Measurements from ENCODE around the gene MGST1. TPM values are rescaled to one million over a fixed set of nuclear protein-coding genes. Genes with fewer than 3 reads are reported as not detected.

Gene MGST1
- 647 and 656 TPM in 2 replicates for polyA plus RNA-seq (2011; rRNA removed)
- 319 and 351 TPM in 2 replicates for polyA minus RNA-seq (2011; rRNA and poly(A)+ RNA removed)

DNA sequence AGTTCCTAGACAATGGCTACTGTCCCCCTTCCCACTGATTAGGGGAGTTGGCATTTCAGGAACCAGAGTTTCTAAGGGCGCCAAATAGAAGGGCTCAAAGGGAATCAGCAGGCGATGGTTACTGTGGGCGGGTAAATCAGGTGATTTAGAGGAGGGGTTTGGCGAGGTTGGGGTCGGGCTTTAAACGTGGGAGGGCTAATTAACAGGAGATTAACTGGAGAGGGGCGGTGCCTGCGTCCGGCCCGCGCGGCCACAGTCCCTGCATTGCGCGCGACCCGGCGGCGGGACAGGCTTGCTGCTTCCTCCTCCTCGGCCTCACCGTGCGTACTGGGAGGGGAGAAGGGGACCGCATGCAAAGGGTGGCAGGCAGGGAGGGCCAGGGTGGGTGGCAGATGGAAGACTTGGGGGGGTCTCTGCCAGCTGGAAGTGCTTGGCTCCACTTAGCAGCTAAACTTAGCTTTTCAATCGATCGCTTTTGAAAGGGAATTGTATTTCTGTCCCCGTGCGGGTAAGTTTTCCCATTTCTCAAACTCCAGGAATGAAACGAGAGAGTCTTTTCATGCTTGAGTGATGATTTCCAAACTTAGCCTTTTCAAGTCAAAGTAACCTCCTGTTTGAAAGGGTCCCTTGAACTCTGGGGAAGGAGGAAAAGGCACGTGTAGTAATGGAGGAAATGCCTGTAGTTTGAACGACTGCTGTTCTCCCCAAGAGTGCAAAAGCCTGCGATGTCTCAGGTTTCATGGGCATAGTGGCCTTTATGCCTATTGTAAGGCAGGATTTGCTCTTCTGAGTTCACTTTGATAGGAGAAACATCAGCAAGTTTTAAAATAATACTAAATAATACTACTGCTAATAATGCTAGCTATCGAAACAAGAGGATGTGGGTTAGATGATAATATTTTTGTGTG, at the start of gene MGST1:
Gene MGST1, plus strand, starts transcription at position 255 of the 908 bp plus-strand sequence. CDS start 6,608 bp downstream, outside the sequence.
- Histone ChIP-seq H3K9me3 (ENCODE audit: control insufficient read depth, insufficient read depth, low read length) (no peaks in the 10 kb centered on the region), H3K4me3 (ENCODE audit: low read depth, low read length) (peak within 1 kb of the TSS; percentile 74), H3K27ac (ENCODE audit: low read depth, low read length) (peak within 1 kb of the TSS; percentile 99), H3K27me3 (ENCODE audit: control insufficient read depth, insufficient read depth, low read length) (no peaks in the 10 kb centered on the region)
- TF ChIP-seq CTCF (IDR thresholded peaks at IDR 0.05; ENCODE audit: low read depth, low read length) = no peak
- DNase-seq (ENCODE audit: low read depth, low spot score) = no peak
- ChIA-PET CTCF (no interaction called here), POLR2A (interaction anchor here (1.3 kb wide), 1 partner anchor 13 kb away, joined by 5 read pairs; no protein-coding TSS in a partner anchor)

- Histone ChIP-seq H3K9me3 (ENCODE audit: control insufficient read depth, insufficient read depth, low read length) (no peaks in the 10 kb centered on the region), H3K27ac (ENCODE audit: low read depth, low read length) (no peak overlapping the region), H3K27me3 (ENCODE audit: control insufficient read depth, insufficient read depth, low read length) (no peaks in the 10 kb centered on the region), H3K4me3 (ENCODE audit: low read depth, low read length) (no peak overlapping the region)
- TF ChIP-seq CTCF (IDR thresholded peaks at IDR 0.05; ENCODE audit: low read depth, low read length) = no peak
- ChIA-PET CTCF (no interaction called here), POLR2A (no interaction called here)
- no peak for DNase-seq (ENCODE audit: low read depth, low spot score)
Measured at GRCh38 chr12:16299403-16299802, 48.0 kb upstream of the MGST1 start.

DNA sequence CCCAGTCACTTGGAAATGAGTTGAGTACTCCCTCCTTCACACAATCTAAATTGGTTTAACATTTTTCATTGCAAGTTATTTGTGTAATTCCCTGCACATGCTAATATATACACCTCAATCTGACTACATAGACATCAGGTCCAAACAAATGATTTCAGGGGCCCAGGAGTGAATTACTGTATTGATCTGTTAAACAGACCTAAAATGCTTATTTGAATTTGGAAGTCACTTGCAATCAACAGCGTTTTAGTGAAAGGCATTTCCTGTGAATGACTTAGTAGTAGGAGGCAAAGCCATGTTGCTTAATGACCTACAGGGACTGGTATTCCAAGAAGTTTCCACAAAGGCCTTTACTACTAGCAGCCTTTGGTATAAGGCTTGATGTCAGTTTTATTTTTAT, 47.3 kb upstream of the MGST1 start:
- ChIA-PET POLR2A (no interaction called here), CTCF (no interaction called here)
- Histone ChIP-seq H3K27ac (ENCODE audit: low read depth, low read length) (no peak overlapping the region), H3K9me3 (ENCODE audit: control insufficient read depth, insufficient read depth, low read length) (no peaks in the 10 kb centered on the region), H3K27me3 (ENCODE audit: control insufficient read depth, insufficient read depth, low read length) (no peaks in the 10 kb centered on the region), H3K4me3 (ENCODE audit: low read depth, low read length) (no peak overlapping the region)
- no peak for TF ChIP-seq CTCF (IDR thresholded peaks at IDR 0.05; ENCODE audit: low read depth, low read length)
- no peak for DNase-seq (ENCODE audit: low read depth, low spot score)

DNA sequence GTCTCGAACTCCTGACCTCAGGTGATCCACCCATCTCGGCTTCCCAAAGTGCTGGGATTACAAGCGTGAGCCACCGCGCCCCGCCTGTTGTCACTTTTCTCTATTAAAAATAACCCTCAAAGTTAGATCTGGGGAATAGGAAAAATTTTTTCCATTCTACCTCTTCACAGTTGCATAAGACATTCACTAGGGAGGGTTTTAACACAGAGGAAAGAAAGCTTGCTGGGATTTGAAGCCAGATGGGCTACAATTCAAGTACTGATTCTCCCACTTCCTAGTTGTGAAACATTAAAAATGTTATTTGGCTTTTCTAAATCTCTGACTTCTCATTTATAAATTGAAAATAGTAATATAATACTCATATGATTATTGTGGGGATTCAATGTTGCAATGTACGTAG, 46.7 kb upstream of the MGST1 start:
- no peak overlapping the region for H3K4me3 ChIP-seq (ENCODE audit: low read depth, low read length)
- DNase-seq (ENCODE audit: low read depth, low spot score) = no peak
- no peaks in the 10 kb centered on the region for H3K27me3 ChIP-seq (ENCODE audit: control insufficient read depth, insufficient read depth, low read length)
- ChIA-PET CTCF (no interaction called here), POLR2A (no interaction called here)
- TF ChIP-seq CTCF (IDR thresholded peaks at IDR 0.05; ENCODE audit: low read depth, low read length) = no peak
- H3K9me3 ChIP-seq (ENCODE audit: control insufficient read depth, insufficient read depth, low read length) = no peaks in the 10 kb centered on the region
- no peak overlapping the region for H3K27ac ChIP-seq (ENCODE audit: low read depth, low read length)

- POLR2A ChIA-PET = no interaction called here
- DNase-seq (ENCODE audit: low read depth, low spot score) = no peak
- Histone ChIP-seq H3K9me3 (ENCODE audit: control insufficient read depth, insufficient read depth, low read length) (no peaks in the 10 kb centered on the region), H3K27me3 (ENCODE audit: control insufficient read depth, insufficient read depth, low read length) (no peaks in the 10 kb centered on the region), H3K27ac (ENCODE audit: low read depth, low read length) (no peak overlapping the region), H3K4me3 (ENCODE audit: low read depth, low read length) (no peak overlapping the region)
- CTCF ChIA-PET = interaction anchor here (0.6 kb wide), 1 partner anchor 65 kb away, joined by 5 read pairs; no protein-coding TSS in a partner anchor
- no peak for TF ChIP-seq CTCF (IDR thresholded peaks at IDR 0.05; ENCODE audit: low read depth, low read length)
Measured at GRCh38 chr12:16303939-16304338, 43.5 kb upstream of the MGST1 start.

Data from AG04450 (cell line).